ENCODE results near the gene RNF32. TPM values are rescaled to one million over a fixed set of nuclear protein-coding genes. Genes with fewer than 3 reads are reported as not detected.
"Not testable (repeated sequence)": the region's sequence is repeated elsewhere in the genome, so short reads cannot be mapped to it uniquely, and the experiment has no call there.

Gene RNF32
- total RNA-seq, 1 experiment from 2014 or later, result 2.2 TPM

DNA sequence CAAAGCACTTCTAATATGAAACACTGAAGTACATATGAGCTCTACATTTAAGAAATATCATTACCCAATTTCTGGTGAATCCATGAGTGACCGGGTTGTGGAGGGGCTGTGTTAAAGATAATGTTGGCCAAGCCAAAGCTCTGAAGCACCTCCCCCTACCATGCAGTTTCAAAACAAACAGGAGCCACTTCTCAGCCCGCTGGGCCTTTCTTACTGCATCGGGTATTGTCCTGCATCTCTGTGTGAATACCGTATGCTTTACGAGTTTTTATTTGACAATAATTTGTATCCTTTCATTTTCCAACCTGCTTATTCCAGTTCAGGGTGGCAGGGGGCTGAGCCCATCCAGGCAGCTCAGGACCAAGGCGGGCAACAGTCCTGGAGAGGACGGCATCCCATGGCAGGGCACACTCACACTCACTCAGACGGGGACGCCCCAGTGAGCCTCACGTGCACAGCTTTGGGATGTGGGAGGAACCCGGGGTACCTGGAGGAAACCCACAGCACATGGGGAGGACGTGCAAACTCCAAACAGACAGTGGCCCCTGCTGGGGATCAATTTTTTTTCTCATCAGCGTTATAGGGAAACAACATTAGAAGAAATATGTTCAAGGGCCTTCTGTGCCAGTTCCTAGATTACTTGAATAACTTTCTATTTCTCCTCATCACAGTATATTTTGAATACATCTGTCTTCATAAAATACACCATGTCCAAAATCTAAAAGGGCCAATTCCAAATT is 1.9 kb downstream of the RNF32 start:
- intact Hi-C loops (cut with micrococcal nuclease; ENCODE audit: unreplicated experiment), result loop anchor here (10.0 kb wide), 1 partner anchor 838 kb away; no protein-coding TSS in a partner anchor
- Histone ChIP-seq H3K4me3 (no peak overlapping the region), H3K4me1 (replicated peaks; ENCODE audit: insufficient read depth) (peaks cover 8% of the 10 kb centered on the region), H3K36me3 (ENCODE audit: low read depth) (no peaks in the 10 kb centered on the region), H3K79me2 (ENCODE audit: low read depth) (no peaks in the 10 kb centered on the region), H2AFZ (no peak overlapping the region), H3K27me3 (ENCODE audit: insufficient read depth, low read depth) (peaks cover 18% of the 10 kb centered on the region; the same call in 1 of the 2 replicates), H3K9me3 (ENCODE audit: insufficient read depth, low read depth) (0 out of 2 replicates have a peak, but pooled peaks cover 6% of the 10 kb centered on the region), H3K9me2 (ENCODE audit: insufficient read depth) (no peaks in the 10 kb centered on the region; the same call in 1 of the 2 replicates), H3K27ac (no peak overlapping the region), H3K4me2 (no peak overlapping the region), H3F3A (ENCODE audit: insufficient read depth, low read depth) (no peaks in the 10 kb centered on the region), H4K20me1 (ENCODE audit: insufficient read depth) (no peaks in the 10 kb centered on the region)
- POLR2A ChIA-PET (ENCODE audit: unreplicated experiment), result no interaction called here
- TF ChIP-seq, protein P1, sequence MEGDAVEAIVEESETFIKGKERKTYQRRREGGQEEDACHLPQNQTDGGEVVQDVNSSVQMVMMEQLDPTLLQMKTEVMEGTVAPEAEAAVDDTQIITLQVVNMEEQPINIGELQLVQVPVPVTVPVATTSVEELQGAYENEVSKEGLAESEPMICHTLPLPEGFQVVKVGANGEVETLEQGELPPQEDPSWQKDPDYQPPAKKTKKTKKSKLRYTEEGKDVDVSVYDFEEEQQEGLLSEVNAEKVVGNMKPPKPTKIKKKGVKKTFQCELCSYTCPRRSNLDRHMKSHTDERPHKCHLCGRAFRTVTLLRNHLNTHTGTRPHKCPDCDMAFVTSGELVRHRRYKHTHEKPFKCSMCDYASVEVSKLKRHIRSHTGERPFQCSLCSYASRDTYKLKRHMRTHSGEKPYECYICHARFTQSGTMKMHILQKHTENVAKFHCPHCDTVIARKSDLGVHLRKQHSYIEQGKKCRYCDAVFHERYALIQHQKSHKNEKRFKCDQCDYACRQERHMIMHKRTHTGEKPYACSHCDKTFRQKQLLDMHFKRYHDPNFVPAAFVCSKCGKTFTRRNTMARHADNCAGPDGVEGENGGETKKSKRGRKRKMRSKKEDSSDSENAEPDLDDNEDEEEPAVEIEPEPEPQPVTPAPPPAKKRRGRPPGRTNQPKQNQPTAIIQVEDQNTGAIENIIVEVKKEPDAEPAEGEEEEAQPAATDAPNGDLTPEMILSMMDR (conservative IDR thresholded peaks at IDR 0.05), result no peak
- TF ChIP-seq EZH2 (IDR thresholded peaks at IDR 0.05; ENCODE audit: low read depth), result no peak
- no peak for DNase-seq
- no TSS peak for BruUV-seq (replicated peaks)
- CTCF ChIA-PET, result no interaction called here

DNA sequence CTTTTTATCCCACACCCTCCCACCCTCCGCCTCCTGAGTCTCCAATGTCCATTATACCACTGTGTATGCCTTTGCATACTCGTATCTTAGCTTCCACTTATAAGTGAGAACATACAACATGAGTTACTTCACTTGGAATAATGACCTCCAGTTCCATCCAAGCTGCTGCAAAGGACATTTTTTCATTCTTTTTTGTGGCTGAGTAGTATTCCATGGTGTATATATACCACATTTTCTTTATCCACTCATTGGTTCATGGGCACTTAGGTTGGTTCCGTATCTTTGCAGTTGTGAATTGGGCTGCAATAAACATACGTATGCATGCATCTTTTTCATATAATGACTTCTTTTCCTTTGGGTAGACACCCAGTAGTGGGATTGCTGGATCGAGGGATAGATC is 6.8 kb downstream of the RNF32 start:
- intact Hi-C loops (cut with micrococcal nuclease; ENCODE audit: unreplicated experiment), result loop anchor here (10.0 kb wide), 1 partner anchor 843 kb away; no protein-coding TSS in a partner anchor
- H3K36me3 ChIP-seq (ENCODE audit: low read depth); H3F3A ChIP-seq (ENCODE audit: insufficient read depth, low read depth); H3K79me2 ChIP-seq (ENCODE audit: low read depth); DNase-seq; CTCF ChIA-PET; H3K27ac ChIP-seq; H3K9me2 ChIP-seq (ENCODE audit: insufficient read depth); H4K20me1 ChIP-seq (ENCODE audit: insufficient read depth); H3K4me2 ChIP-seq; POLR2A ChIA-PET (ENCODE audit: unreplicated experiment); H2AFZ ChIP-seq; BruUV-seq (replicated peaks); H3K4me1 ChIP-seq (replicated peaks; ENCODE audit: insufficient read depth); H3K9me3 ChIP-seq (ENCODE audit: insufficient read depth, low read depth); H3K4me3 ChIP-seq: not testable (repeated sequence)
- peaks cover 27% of the 10 kb centered on the region; the same call in 1 of the 2 replicates for H3K27me3 ChIP-seq (ENCODE audit: insufficient read depth, low read depth)

DNA sequence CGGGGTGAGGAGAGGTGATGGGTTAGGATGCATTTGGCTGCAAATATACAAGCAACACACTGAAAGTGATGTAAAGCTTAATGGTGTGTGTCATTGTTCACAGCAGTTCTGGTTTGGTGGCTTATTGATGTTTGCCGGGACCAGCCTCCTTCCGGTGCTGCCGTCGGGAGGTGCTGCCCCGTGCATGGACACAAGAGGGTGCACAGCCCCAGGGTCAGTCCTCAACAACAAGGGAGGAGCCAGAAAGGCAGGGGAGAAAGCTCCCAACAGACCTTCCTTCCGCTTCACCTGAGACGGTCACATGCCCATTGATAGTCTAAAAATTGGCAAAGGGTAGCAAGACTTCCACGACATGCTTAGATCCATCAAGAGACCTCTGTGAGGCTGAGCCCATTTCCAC is 9.5 kb downstream of the RNF32 start:
- Histone ChIP-seq H3K9me3 (ENCODE audit: insufficient read depth, low read depth) (no peaks in the 10 kb centered on the region), H3K27me3 (ENCODE audit: insufficient read depth, low read depth) (peaks cover 27% of the 10 kb centered on the region; the same call in 1 of the 2 replicates), H3K4me1 (replicated peaks; ENCODE audit: insufficient read depth) (no peaks in the 10 kb centered on the region), H3F3A (ENCODE audit: insufficient read depth, low read depth) (no peaks in the 10 kb centered on the region), H3K4me2 (no peak overlapping the region), H3K27ac (no peak overlapping the region), H3K79me2 (ENCODE audit: low read depth) (no peaks in the 10 kb centered on the region), H3K4me3 (no peak overlapping the region), H3K36me3 (ENCODE audit: low read depth) (no peaks in the 10 kb centered on the region), H2AFZ (no peak overlapping the region), H3K9me2 (ENCODE audit: insufficient read depth) (no peaks in the 10 kb centered on the region; the same call in 1 of the 2 replicates), H4K20me1 (ENCODE audit: insufficient read depth) (no peaks in the 10 kb centered on the region)
- intact Hi-C loops (cut with micrococcal nuclease; ENCODE audit: unreplicated experiment), result no loop called here
- BruUV-seq (replicated peaks), result no TSS peak
- CTCF ChIA-PET, result no interaction called here
- no peak for DNase-seq
- TF ChIP-seq EZH2 (IDR thresholded peaks at IDR 0.05; ENCODE audit: low read depth), result no peak
- TF ChIP-seq, protein P1 (conservative IDR thresholded peaks at IDR 0.05), result no peak
- POLR2A ChIA-PET (ENCODE audit: unreplicated experiment), result no interaction called here

Measured in PC-9 (cell line).